Lower lobe of right lung (tissue), 2 donors: ENCODE measurements around the gene ADH1B. TPM values are rescaled to one million over a fixed set of nuclear protein-coding genes. Genes with fewer than 3 reads are reported as not detected.

Experiments
- ATAC-seq, 2 donors: fragments of 200-7000 bp; cut with Tn5 transposase; one replicate each; pipeline ENCODE4 v1.9.1; 2020 to 2022; ENCODE audit warnings: mild to moderate bottlenecking in 2 of 2, moderate library complexity in 2 of 2
- DNase-seq: peaks from one replicate; pipeline ENCODE4 v3.0.0-alpha.2; 2020
- H3K27ac ChIP-seq: fragments of 200-600 bp; one replicate; pipeline ENCODE4 v1.8.0; 2022
- H3K27me3 ChIP-seq: fragments of 200-600 bp; one replicate; pipeline ENCODE4 v1.8.0; 2022; ENCODE audit warnings: low read depth
- H3K36me3 ChIP-seq: fragments of 200-600 bp; one replicate; pipeline ENCODE4 v1.8.0; 2022; ENCODE audit warnings: mild to moderate bottlenecking
- H3K4me1 ChIP-seq: fragments of 200-600 bp; one replicate; pipeline ENCODE4 v1.8.0; 2022
- H3K4me3 ChIP-seq: fragments of 200-600 bp; one replicate; pipeline ENCODE4 v1.8.0; 2022; ENCODE audit warnings: mild to moderate bottlenecking
- H3K9me3 ChIP-seq: fragments of 200-600 bp; one replicate; pipeline ENCODE4 v1.8.0; 2022
- intact Hi-C: fragments of 100-400 bp; cut with DNase I; formaldehyde crosslinking; loops from one replicate; pipeline ENCODE4 v1.11.0; 2022
- total RNA-seq: library from RNA; stranded (reverse); fragmentation: NEBNext Ultra II Directional; extraction: Animal tissue kit (Norgen Biotek cat#: 25700); gene quantifications from one replicate; pipeline ENCODE4 v1.2.1, GENCODE V29; 2021
- TF ChIP-seq, protein P1 (sequence below): fragments of 200-600 bp; IDR thresholded peaks from one replicate; pipeline ENCODE4 v1.8.0; 2022; ENCODE audit warnings: antibody characterized with exemption, mild to moderate bottlenecking
- donor health status: DM: no; HTN: yes; CAD: no; lungs with severe emphysema.

ADH1B gene
- total RNA-seq, 1 donor from 2014 or later = 644 TPM

- H3K4me3 ChIP-seq = no peak overlapping the region
- H3K36me3 ChIP-seq = no peaks in the 10 kb centered on the region
- no peak overlapping the region for H3K27ac ChIP-seq
- intact Hi-C loops = no loop called here
- TF ChIP-seq, protein P1, sequence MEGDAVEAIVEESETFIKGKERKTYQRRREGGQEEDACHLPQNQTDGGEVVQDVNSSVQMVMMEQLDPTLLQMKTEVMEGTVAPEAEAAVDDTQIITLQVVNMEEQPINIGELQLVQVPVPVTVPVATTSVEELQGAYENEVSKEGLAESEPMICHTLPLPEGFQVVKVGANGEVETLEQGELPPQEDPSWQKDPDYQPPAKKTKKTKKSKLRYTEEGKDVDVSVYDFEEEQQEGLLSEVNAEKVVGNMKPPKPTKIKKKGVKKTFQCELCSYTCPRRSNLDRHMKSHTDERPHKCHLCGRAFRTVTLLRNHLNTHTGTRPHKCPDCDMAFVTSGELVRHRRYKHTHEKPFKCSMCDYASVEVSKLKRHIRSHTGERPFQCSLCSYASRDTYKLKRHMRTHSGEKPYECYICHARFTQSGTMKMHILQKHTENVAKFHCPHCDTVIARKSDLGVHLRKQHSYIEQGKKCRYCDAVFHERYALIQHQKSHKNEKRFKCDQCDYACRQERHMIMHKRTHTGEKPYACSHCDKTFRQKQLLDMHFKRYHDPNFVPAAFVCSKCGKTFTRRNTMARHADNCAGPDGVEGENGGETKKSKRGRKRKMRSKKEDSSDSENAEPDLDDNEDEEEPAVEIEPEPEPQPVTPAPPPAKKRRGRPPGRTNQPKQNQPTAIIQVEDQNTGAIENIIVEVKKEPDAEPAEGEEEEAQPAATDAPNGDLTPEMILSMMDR = no peak
- no peaks in the 10 kb centered on the region for H3K9me3 ChIP-seq
- no peaks in the 10 kb centered on the region for H3K27me3 ChIP-seq
- ATAC-seq = no peak
- DNase-seq = no peak
- no peaks in the 10 kb centered on the region for H3K4me1 ChIP-seq
These were observed 47.5 kb downstream of the ADH1B start for GRCh38 chr4:99273704-99274103.

DNA sequence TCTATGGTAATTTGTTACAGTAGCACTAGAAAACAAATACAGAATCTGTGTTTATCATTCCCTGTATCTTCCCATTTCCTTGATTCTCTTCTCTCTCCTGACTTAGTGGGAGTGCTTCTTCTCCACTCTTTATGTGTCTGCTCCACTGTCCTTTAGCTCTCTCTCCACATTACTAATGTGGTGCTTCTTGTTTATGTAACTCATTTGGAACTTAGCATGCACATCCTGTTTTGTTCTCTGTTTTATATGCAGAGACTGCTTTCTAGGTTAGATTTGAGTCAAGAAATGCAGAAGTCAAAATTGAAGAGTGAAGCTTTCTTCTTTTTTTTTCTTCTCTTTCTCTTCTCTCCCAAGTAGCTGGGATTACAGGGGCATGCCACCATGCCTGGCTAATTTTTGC is 56.3 kb downstream of the ADH1B start:
- H3K4me1 ChIP-seq = no peaks in the 10 kb centered on the region
- H3K27me3 ChIP-seq = no peaks in the 10 kb centered on the region
- H3K9me3 ChIP-seq = no peaks in the 10 kb centered on the region
- no peak for ATAC-seq
- no peak for DNase-seq
- H3K36me3 ChIP-seq = no peaks in the 10 kb centered on the region
- no peak overlapping the region for H3K27ac ChIP-seq
- intact Hi-C loops = no loop called here
- no peak overlapping the region for H3K4me3 ChIP-seq
- TF ChIP-seq, protein P1 = no peak

Other genes starting within 250 kb of the ADH1B start
- gene ADH5, start 232.6 kb downstream of the ADH1B start, total RNA-seq = 150 TPM
- gene ADH4, start 177.1 kb downstream of the ADH1B start, total RNA-seq = 0.27 TPM
- gene ADH6, start 102.2 kb downstream of the ADH1B start, total RNA-seq = 0.50 TPM
- gene ADH1A, start 30.4 kb downstream of the ADH1B start, total RNA-seq = 3.0 TPM
- 8.2 TPM for gene ADH1C, start 31.3 kb upstream of the ADH1B start, total RNA-seq
- gene ADH7, start 113.9 kb upstream of the ADH1B start, total RNA-seq = 0.47 TPM
- not detected for gene C4orf17, start 189.6 kb upstream of the ADH1B start, total RNA-seq
- gene TRMT10A, start 242.6 kb upstream of the ADH1B start, total RNA-seq = 3.7 TPM